ENCODE measurements around the gene NRARP.

NRARP gene

DNA sequence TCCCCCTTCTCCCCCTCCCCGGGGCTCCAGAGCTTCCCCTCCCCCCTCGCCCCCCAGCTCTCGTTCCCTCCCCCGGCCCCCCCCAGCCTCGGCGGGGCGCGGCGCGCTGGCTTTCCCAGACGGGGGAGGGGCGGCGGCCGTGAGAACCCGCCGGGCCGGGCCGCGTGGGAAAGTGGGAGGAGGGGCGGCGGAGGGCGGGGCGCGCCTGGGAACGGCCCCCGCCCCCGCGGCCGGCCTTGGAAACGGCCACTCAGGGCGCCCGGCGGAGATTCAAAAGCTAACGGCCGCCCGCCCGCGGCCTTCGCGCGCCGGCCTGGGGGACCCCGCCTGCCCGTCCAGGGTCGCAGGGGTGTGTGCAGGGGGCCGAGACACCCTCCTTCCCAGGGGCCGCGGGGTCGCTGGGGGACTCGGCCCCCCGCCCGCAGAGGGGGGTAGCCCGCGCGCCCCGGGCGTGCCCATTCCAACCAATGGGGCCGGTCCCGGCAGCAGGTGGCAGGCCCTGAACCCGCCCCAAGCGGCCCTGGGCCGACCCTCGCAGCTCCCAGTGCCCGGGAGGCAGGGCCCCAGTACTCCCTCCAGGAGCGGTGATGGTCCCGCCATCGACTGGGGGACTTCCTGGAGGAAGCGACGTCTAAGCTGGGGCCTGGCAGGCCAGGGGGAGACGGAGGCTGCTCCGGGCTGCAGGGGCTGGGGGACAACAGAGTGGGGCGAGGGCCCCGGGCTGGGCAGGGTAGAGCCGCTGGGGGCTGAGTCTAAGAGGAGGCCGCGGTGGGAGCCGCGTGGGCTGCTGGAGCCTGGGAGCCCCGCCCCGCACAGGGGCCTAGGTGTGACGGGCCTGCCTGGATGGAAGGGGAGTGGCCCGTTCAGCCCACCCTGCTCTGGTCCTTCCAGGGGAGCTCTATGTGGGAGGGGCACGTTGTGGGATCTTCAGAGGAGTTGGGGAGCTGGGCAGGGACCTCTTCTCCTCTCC lies 14.2 kb upstream of the NRARP start:
- peak overlapping the region in 2 of 5 donors; percentile 22 to 26 for H3K4me3 ChIP-seq (ENCODE audit: low read depth in 1 of 5, low read length in 5 of 5)

DNA sequence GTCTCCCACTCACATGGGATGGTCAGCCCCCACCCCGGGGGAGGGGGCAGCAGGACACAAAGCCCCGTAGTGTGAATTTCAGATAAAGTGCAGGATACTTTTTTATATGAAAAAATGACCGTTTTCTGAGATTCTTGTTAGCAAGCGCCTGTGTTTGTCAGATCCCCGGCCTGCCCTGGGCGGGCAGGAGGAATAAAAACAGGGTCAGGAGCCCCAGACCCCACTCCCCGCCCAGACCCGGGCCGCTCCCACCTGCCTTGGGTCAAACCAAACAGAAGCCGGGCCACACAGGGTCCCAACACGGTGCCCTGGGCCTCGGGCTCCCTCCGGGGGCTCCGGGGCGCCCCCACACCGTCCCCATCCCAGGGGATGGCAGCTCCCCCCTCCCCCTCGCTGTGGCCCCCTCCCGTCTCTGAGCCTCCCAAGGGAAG lies 13.5 kb upstream of the NRARP start:
- Histone ChIP-seq H3K4me1 (ENCODE audit: control insufficient read depth in 5 of 5, insufficient read depth in 5 of 5, low read length in 5 of 5) (peaks cover 5 to 39% (median 32%) of the 10 kb centered on the region in 5 donors), H3K27ac (ENCODE audit: low read depth, low read length) (no peak overlapping the region), H3K9me3 (ENCODE audit: control insufficient read depth in 5 of 5, low read length in 5 of 5) (no peaks in the 10 kb centered on the region), H3K27me3 (ENCODE audit: control insufficient read depth in 5 of 5, insufficient read depth in 4 of 5, low read length in 5 of 5) (peaks cover 15 to 36% (median 30%) of the 10 kb centered on the region in 5 donors), H3K36me3 (ENCODE audit: control insufficient read depth in 5 of 5, insufficient read depth in 5 of 5, low read length in 5 of 5) (no peaks in the 10 kb centered on the region), H3K4me3 (ENCODE audit: low read depth in 1 of 5, low read length in 5 of 5) (no peak overlapping the region), H3K9ac (ENCODE audit: low read length in 5 of 5) (no peak overlapping the region)

More for the DNA sequence above, 14.2 kb upstream of the NRARP start:
- Histone ChIP-seq H3K9ac (ENCODE audit: low read length in 5 of 5) (peak overlapping the region in 1 of 5 donors; percentile 51), H3K36me3 (ENCODE audit: control insufficient read depth in 5 of 5, insufficient read depth in 5 of 5, low read length in 5 of 5) (no peaks in the 10 kb centered on the region), H3K4me1 (ENCODE audit: control insufficient read depth in 5 of 5, insufficient read depth in 5 of 5, low read length in 5 of 5) (peaks cover 4 to 46% (median 38%) of the 10 kb centered on the region in 5 donors), H3K27me3 (ENCODE audit: control insufficient read depth in 5 of 5, insufficient read depth in 4 of 5, low read length in 5 of 5) (peaks cover 15 to 32% (median 24%) of the 10 kb centered on the region in 5 donors), H3K9me3 (ENCODE audit: control insufficient read depth in 5 of 5, low read length in 5 of 5) (no peaks in the 10 kb centered on the region), H3K27ac (ENCODE audit: low read depth, low read length) (no peak overlapping the region)

DNA sequence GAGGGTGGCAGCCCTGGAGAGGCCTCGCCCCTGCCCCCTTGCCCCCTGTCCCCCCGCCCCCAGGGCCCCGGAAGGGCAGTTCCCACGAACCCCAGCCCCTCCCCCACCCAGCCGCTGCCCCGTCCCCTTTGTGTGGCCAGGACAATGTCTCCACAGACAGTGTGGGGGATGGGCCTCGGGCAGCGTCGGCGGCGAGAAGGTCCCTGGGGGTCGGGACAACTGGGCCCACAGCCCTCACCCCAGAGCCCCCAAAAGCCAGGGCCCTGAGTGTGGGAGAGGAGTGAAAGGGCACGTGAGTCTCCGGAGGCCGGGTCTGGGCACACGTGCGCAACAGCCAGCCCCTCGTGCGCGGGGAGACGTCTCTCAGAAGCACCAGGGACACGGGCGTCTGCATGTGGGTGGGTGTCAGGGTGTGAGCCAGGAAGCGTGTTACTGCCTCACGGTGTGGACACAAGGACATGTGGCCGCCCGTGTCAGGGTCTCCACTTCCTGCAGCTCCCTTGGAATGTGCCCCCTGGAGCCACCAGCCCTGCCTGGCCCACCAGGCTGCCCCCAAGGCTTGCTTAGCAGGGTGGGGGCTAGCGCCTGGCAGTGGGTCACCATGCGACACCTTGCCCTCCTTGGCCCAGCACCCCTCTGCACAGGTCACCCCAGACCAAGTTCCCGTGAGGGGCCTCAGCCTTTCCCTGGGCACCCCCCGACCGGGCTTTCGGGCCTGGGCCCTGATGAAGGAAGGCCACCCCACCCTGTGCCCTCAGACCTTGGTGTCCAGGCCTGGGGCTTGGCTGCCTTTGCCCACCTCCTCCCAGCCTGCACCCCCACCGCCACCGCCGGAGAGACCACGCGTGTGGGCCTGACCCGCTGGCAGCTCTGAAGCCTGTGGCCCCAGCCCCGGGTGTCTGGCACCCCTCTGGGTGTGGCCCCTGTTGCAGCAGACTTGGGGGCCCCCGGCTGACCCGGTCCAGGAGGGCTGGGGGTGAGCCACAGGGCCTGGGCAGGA lies 12.8 kb upstream of the NRARP start:
- H3K9ac ChIP-seq (ENCODE audit: low read length in 5 of 5) = no peak overlapping the region
- no peak overlapping the region for H3K27ac ChIP-seq (ENCODE audit: low read depth, low read length)
- peaks cover 5 to 32% (median 25%) of the 10 kb centered on the region in 5 donors for H3K4me1 ChIP-seq (ENCODE audit: control insufficient read depth in 5 of 5, insufficient read depth in 5 of 5, low read length in 5 of 5)

DNA sequence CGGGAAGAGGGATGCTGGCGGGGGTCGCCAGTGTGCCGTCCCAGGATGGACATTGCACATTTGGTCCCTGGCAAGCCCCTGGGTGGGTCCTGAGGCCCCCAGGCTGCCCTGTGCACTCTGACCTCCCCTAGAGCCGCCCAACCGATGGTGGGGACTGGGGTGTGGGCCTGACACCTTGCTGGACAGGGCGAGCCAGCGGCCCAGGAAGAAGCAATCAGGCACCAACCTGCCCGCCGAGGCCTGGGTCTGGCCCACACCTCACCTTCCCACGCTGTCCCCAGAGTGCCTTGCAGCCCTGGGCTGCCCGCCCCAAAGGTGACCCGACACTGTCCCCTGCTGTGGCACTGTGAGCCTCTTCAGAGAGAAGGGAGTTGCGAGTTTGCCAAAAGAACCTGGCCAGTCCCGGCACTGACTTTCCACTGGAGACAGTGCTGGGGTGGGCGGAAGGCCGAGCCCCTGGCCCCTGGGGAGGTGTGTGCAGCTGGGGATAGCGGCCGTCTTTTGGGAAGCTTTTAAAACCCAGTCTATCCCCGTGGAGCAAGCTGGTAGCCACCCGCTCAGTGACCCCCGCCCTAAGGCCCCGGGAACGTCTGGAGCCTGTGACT lies 12.0 kb upstream of the NRARP start:
- Histone ChIP-seq H3K9ac (ENCODE audit: low read length in 5 of 5) (no peak overlapping the region), H3K27me3 (ENCODE audit: control insufficient read depth in 5 of 5, insufficient read depth in 4 of 5, low read length in 5 of 5) (peaks cover 15 to 41% (median 30%) of the 10 kb centered on the region in 5 donors), H3K36me3 (ENCODE audit: control insufficient read depth in 5 of 5, insufficient read depth in 5 of 5, low read length in 5 of 5) (no peaks in the 10 kb centered on the region), H3K27ac (ENCODE audit: low read depth, low read length) (no peak overlapping the region), H3K4me3 (ENCODE audit: low read depth in 1 of 5, low read length in 5 of 5) (no peak overlapping the region), H3K4me1 (ENCODE audit: control insufficient read depth in 5 of 5, insufficient read depth in 5 of 5, low read length in 5 of 5) (peaks cover 3 to 24% (median 17%) of the 10 kb centered on the region in 5 donors), H3K9me3 (ENCODE audit: control insufficient read depth in 5 of 5, low read length in 5 of 5) (no peaks in the 10 kb centered on the region)

More for the DNA sequence above, 12.8 kb upstream of the NRARP start:
- no peaks in the 10 kb centered on the region for H3K9me3 ChIP-seq (ENCODE audit: control insufficient read depth in 5 of 5, low read length in 5 of 5)
- H3K4me3 ChIP-seq (ENCODE audit: low read depth in 1 of 5, low read length in 5 of 5) = no peak overlapping the region
- no peaks in the 10 kb centered on the region for H3K36me3 ChIP-seq (ENCODE audit: control insufficient read depth in 5 of 5, insufficient read depth in 5 of 5, low read length in 5 of 5)
- H3K27me3 ChIP-seq (ENCODE audit: control insufficient read depth in 5 of 5, insufficient read depth in 4 of 5, low read length in 5 of 5) = peaks cover 15 to 39% (median 30%) of the 10 kb centered on the region in 5 donors

DNA sequence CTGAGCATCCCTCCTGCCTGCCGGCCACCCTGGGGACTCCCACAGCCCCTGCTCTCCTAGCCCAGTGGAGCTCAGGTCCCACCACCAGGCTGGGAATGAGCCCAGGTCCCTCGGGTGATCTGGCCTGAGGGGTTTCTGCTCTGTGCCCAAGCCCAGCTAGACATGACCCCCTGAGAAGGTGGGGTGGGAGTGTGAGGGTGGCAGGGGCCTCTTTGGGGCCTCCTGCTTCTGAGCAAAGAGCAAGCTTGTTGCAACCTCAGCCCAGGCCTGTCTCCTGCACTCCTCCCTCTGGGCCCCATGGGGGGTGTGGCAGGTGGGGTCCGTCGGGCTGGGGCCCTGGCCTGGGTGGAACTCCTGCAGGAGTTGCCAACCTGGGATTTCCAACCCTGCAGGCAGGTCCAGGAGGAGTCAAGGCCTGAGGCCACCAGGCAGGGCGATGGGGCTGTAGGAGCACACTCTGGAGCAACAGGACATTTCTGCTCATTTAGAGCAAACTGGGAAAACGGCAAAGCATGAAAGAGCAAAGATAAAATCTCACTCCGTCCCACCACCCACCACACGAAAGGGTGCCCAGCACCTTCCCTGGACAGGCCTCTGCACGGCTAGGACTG lies 11.4 kb upstream of the NRARP start:
- Histone ChIP-seq H3K27me3 (ENCODE audit: control insufficient read depth in 5 of 5, insufficient read depth in 4 of 5, low read length in 5 of 5) (peaks cover 15 to 42% (median 26%) of the 10 kb centered on the region in 5 donors), H3K27ac (ENCODE audit: low read depth, low read length) (no peak overlapping the region), H3K9me3 (ENCODE audit: control insufficient read depth in 5 of 5, low read length in 5 of 5) (no peaks in the 10 kb centered on the region), H3K4me1 (ENCODE audit: control insufficient read depth in 5 of 5, insufficient read depth in 5 of 5, low read length in 5 of 5) (peaks cover 3 to 18% (median 11%) of the 10 kb centered on the region in 5 donors), H3K4me3 (ENCODE audit: low read depth in 1 of 5, low read length in 5 of 5) (no peak overlapping the region), H3K36me3 (ENCODE audit: control insufficient read depth in 5 of 5, insufficient read depth in 5 of 5, low read length in 5 of 5) (no peaks in the 10 kb centered on the region), H3K9ac (ENCODE audit: low read length in 5 of 5) (no peak overlapping the region)

DNA sequence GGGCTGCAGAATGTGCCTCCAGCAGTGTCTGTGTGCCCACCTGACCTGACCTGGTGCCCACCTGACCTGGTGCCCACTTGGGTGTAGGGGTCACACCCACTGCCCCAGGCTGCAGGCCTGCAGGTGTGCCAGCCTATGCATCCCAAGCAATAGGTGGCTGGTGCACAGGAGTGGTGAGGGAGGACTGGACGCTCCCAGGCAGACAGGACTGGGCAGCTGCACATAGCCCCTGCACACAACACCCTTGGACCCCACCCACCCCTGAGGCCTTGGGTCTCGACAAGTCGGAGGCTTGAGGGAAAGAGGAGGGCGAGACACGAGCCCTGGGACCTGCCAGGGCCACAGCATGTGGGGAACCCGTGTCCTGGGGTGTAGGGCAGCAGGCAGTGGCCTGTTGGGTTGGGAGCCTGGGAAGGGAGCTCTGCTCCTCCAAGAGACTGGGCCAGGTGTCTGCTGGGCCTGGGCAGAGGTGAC lies 10.8 kb upstream of the NRARP start:
- no peaks in the 10 kb centered on the region for H3K9me3 ChIP-seq (ENCODE audit: control insufficient read depth in 5 of 5, low read length in 5 of 5)
- H3K9ac ChIP-seq (ENCODE audit: low read length in 5 of 5) = no peak overlapping the region
- no peak overlapping the region for H3K27ac ChIP-seq (ENCODE audit: low read depth, low read length)
- no peak overlapping the region for H3K4me3 ChIP-seq (ENCODE audit: low read depth in 1 of 5, low read length in 5 of 5)
- H3K4me1 ChIP-seq (ENCODE audit: control insufficient read depth in 5 of 5, insufficient read depth in 5 of 5, low read length in 5 of 5) = peaks cover 3 to 15% (median 10%) of the 10 kb centered on the region in 5 donors
- peaks cover 15 to 43% (median 26%) of the 10 kb centered on the region in 5 donors for H3K27me3 ChIP-seq (ENCODE audit: control insufficient read depth in 5 of 5, insufficient read depth in 4 of 5, low read length in 5 of 5)
- H3K36me3 ChIP-seq (ENCODE audit: control insufficient read depth in 5 of 5, insufficient read depth in 5 of 5, low read length in 5 of 5) = no peaks in the 10 kb centered on the region

DNA sequence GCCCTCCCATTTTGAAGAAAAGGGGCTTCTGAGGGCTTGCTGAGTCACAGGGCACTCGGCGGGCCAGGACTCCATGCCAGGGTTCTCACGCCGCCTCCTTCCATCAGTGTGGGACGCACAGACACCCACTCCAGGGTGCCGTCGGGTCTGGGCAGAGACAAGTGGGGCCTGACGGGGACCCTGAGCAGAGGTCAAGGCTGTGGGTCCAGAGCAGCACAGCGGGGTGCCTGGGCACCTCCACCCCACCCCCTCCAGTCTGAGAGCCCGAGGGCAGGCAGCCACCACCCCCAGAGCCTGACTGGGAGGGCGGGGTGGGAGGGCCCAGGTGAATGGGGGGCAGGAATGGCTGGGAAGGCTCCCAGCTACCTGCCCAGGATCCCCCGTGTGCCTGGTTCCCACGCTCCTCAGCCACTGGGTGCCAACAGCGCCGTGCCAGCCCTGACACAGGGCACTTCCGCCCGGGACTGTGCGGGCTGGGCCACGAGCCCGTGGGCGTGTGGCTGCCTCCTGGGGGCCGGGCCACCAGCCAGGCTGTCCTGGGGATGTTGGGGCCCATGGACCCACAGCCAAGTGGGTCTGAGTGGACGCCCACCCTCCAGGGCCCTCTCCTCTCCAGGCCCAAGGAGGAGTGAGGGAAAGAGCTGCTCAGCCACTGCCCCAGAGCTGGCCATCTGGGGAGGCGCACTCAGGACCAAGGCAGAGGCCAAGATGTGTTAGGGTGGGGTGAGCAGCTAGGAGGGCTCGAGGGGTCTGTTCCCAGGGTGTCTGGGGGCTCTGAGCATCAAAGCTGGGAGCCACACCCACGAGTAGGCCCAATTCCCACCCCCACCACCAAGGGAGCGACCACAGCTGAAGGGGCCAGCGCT lies 10.1 kb upstream of the NRARP start:
- H3K4me1 ChIP-seq (ENCODE audit: control insufficient read depth in 5 of 5, insufficient read depth in 5 of 5, low read length in 5 of 5) = peaks cover 3 to 20% (median 15%) of the 10 kb centered on the region in 5 donors
- H3K9me3 ChIP-seq (ENCODE audit: control insufficient read depth in 5 of 5, low read length in 5 of 5) = no peaks in the 10 kb centered on the region
- H3K9ac ChIP-seq (ENCODE audit: low read length in 5 of 5) = no peak overlapping the region
- H3K4me3 ChIP-seq (ENCODE audit: low read depth in 1 of 5, low read length in 5 of 5) = no peak overlapping the region
- no peak overlapping the region for H3K27ac ChIP-seq (ENCODE audit: low read depth, low read length)
- no peaks in the 10 kb centered on the region for H3K36me3 ChIP-seq (ENCODE audit: control insufficient read depth in 5 of 5, insufficient read depth in 5 of 5, low read length in 5 of 5)
- H3K27me3 ChIP-seq (ENCODE audit: control insufficient read depth in 5 of 5, insufficient read depth in 4 of 5, low read length in 5 of 5) = peaks cover 14 to 41% (median 22%) of the 10 kb centered on the region in 5 donors

DNA sequence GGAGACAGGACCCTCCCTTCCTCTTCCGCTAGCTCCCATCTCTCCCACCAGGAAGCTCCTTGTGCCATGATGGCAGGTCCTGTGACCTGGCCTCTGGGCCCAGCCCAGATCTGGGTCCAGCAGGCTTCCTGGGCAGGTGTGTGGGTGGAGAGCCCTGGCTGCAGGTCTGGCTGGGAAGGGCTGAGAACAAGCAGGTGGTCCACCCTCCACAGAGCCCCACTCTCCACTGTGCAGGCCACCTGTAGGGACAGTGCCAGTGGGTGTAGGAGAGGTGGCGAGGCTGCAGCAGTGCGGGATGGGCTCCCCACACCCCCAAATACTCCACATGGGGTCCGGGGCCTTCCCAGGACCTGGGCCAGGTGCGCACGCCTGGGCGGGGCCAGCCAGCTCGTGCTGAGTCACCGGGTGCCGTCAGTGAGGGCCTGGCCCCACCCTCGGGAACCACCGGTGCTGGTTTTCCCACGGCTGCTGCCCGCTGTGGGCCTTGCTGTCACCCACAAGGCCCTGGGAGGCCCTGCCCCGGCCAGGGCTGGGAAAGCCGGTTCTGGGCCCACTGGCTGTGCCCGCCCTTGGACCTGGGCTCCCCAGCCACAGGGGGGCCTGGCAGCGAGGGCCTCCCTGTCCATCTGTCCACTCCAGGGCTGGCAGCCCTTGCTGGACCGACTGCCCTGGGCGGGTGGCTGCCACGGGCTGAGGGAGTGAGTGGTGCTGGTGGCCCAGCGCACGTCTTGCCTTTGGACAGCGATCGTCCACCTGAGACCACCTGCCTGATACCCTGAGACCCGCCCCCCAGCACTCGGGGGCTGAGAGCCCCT lies 9.3 kb upstream of the NRARP start:
- Histone ChIP-seq H3K9ac (ENCODE audit: low read length in 5 of 5) (no peak overlapping the region), H3K4me1 (ENCODE audit: control insufficient read depth in 5 of 5, insufficient read depth in 5 of 5, low read length in 5 of 5) (peaks cover 3 to 23% (median 17%) of the 10 kb centered on the region in 5 donors), H3K36me3 (ENCODE audit: control insufficient read depth in 5 of 5, insufficient read depth in 5 of 5, low read length in 5 of 5) (no peaks in the 10 kb centered on the region), H3K27ac (ENCODE audit: low read depth, low read length) (no peak overlapping the region), H3K9me3 (ENCODE audit: control insufficient read depth in 5 of 5, low read length in 5 of 5) (no peaks in the 10 kb centered on the region), H3K27me3 (ENCODE audit: control insufficient read depth in 5 of 5, insufficient read depth in 4 of 5, low read length in 5 of 5) (peaks cover 7 to 40% (median 24%) of the 10 kb centered on the region in 5 donors), H3K4me3 (ENCODE audit: low read depth in 1 of 5, low read length in 5 of 5) (no peak overlapping the region)

Measured in subcutaneous abdominal adipose tissue (tissue), 5 donors.